Measurements from ENCODE around the gene QSOX1. TPM values are rescaled to one million over a fixed set of nuclear protein-coding genes. Genes with fewer than 3 reads are reported as not detected.
"Not testable (repeated sequence)": the region's sequence is repeated elsewhere in the genome, so short reads cannot be mapped to it uniquely, and the experiment has no call there.

The QSOX1 gene
- total and polyA plus RNA-seq, 2 donors (not counting 3 experiments of a cell fraction or from before 2014, with no cell fraction given), result 256 to 415 TPM

DNA sequence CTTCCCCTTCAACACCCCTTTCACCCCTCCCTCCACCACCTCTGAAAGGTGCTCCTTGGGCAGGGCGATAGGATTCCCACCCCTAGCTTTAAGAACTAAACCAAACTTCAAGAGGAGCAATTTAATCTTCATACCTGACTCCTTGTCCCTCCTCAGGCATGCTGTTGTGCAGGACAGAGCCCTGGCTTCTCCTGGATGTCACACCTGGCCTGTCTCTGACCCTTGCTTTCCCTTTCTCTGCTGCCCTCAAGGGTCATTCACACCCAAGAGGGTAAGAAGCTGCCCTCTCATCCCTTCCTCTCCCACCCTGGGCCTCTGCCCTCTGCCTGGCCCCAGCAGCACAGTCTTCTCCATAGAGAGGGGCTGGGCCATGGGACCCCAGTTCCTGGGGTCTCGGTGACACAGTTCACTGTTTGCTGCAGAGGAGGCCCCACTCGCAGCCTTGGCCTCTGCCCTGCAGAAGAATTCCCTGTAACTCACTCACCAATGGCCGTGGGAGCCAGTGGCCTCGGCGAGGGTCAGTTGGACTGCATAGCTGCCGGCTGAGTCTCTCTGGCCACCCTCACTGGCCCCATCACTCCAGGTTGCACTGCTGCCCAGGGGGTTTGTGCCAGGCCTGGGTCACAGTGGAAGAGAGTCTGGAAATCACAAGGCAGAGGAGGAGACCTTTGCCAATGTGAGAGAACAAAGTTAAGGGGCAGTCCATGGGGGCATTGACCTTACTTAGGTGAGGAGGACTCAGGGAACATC, 47.0 kb downstream of the QSOX1 start:
- no peak for FAIRE-seq
- Histone ChIP-seq H4K20me1 (replicated peaks; ENCODE audit: control insufficient read depth, extremely low read depth, insufficient read depth, low read length) (no peaks in the 10 kb centered on the region), H3K9me3 (replicated peaks; ENCODE audit: control insufficient read depth, insufficient read depth, low read length) (no peaks in the 10 kb centered on the region), H3K36me3 (ENCODE audit: control insufficient read depth in 2 of 2, extremely low read depth in 1 of 2, insufficient read depth in 2 of 2, low read length in 2 of 2) (peaks cover 0 to 8% of the 10 kb centered on the region in 2 experiments), H3K4me2 (ENCODE audit: insufficient read depth, low read length) (no peak overlapping the region), H3K9me1 (replicated peaks; ENCODE audit: control insufficient read depth, extremely low read depth, insufficient read depth, low read length) (no peaks in the 10 kb centered on the region), H3K79me2 (ENCODE audit: control insufficient read depth, insufficient read depth, low read length) (no peaks in the 10 kb centered on the region), H3K27ac (ENCODE audit: insufficient read depth, low read depth, low read length) (no peak overlapping the region), H3K9ac (replicated peaks; ENCODE audit: extremely low read depth, insufficient read depth, low read length) (no peak overlapping the region), H3K27me3 (ENCODE audit: control insufficient read depth in 2 of 2, insufficient read depth in 2 of 2, low read length in 2 of 2) (no peaks in the 10 kb centered on the region), H2AFZ (ENCODE audit: low read depth, low read length) (no peak overlapping the region), H3K4me1 (ENCODE audit: control insufficient read depth, extremely low read depth, insufficient read depth, low read length) (no peaks in the 10 kb centered on the region), H3K4me3 (replicated peaks in 1 of 3; ENCODE audit: insufficient read depth in 1 of 3, low read depth in 1 of 3, low read length in 3 of 3) (no peak overlapping the region)
- no TSS peak for BruUV-seq (replicated peaks)
- intact Hi-C loops (cut with micrococcal nuclease) (no loop called here), dilution Hi-C loops (cut with MboI; ENCODE audit: extremely low pct_ligation_motif_present, low sequenced_read_pairs) (no loop called here)
- TF ChIP-seq JUN (IDR thresholded peaks at IDR 0.05; ENCODE audit: borderline replicate concordance, insufficient read depth, insufficient read length, low read depth), result no peak
- TF ChIP-seq POLR2AphosphoS5 (IDR thresholded peaks at IDR 0.05; ENCODE audit: insufficient read depth, low read depth, low read length), result peak; percentile 13
- TF ChIP-seq FOS (IDR thresholded peaks at IDR 0.05; ENCODE audit: borderline replicate concordance, insufficient read depth, low read length), result no peak
- DNase-seq (ENCODE audit: low read depth, low spot score), result no peak
- ChIA-PET CTCF (interaction anchor here (1.0 to 3.5 kb wide), 5 partner anchors 9 to 662 kb away, joined by 3 to 20 read pairs (median 3); no protein-coding TSS in a partner anchor), POLR2A (interaction anchor here (0.6 kb wide), 1 partner anchor 320 kb away, joined by 3 read pairs; the partner anchor contains the start of gene TOR1AIP1)

DNA sequence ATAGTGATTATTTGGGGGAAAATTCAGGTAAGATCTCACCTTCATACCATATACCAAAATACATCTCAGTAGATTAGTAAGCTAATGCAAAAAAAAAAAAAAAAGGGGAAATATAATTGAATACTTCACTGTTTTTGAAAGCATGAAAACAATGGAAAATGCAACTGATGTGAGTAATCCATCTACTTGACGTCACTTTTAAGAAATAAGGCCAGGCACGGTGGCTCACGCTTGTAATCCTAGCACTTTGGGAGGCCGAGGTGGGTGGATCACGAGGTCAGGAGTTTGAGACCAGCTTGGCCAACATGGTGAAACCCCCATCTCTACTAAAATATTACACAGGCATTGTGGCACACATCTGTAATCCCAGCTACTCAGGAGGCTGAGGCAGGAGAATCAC, 47.9 kb downstream of the QSOX1 start:
- H3K9me3 ChIP-seq (replicated peaks; ENCODE audit: control insufficient read depth, insufficient read depth, low read length); dilution Hi-C loops (cut with MboI; ENCODE audit: extremely low pct_ligation_motif_present, low sequenced_read_pairs); H3K27me3 ChIP-seq (ENCODE audit: control insufficient read depth in 2 of 2, insufficient read depth in 2 of 2, low read length in 2 of 2); H3K4me2 ChIP-seq (ENCODE audit: insufficient read depth, low read length); H3K4me1 ChIP-seq (ENCODE audit: control insufficient read depth, extremely low read depth, insufficient read depth, low read length); H3K27ac ChIP-seq (ENCODE audit: insufficient read depth, low read depth, low read length); H2AFZ ChIP-seq (ENCODE audit: low read depth, low read length); H3K4me3 ChIP-seq (replicated peaks in 1 of 3; ENCODE audit: insufficient read depth in 1 of 3, low read depth in 1 of 3, low read length in 3 of 3); intact Hi-C loops (cut with micrococcal nuclease); H3K79me2 ChIP-seq (ENCODE audit: control insufficient read depth, insufficient read depth, low read length); H3K9me1 ChIP-seq (replicated peaks; ENCODE audit: control insufficient read depth, extremely low read depth, insufficient read depth, low read length); H4K20me1 ChIP-seq (replicated peaks; ENCODE audit: control insufficient read depth, extremely low read depth, insufficient read depth, low read length); DNase-seq (ENCODE audit: low read depth, low spot score); H3K9ac ChIP-seq (replicated peaks; ENCODE audit: extremely low read depth, insufficient read depth, low read length); FAIRE-seq; BruUV-seq (replicated peaks); H3K36me3 ChIP-seq (ENCODE audit: control insufficient read depth in 2 of 2, extremely low read depth in 1 of 2, insufficient read depth in 2 of 2, low read length in 2 of 2): not testable (repeated sequence)
- ChIA-PET POLR2A (interaction anchor here (0.6 kb wide), 1 partner anchor 321 kb away, joined by 3 read pairs; the partner anchor contains the start of gene TOR1AIP1), CTCF (interaction anchor here (0.9 to 3.5 kb wide), 5 partner anchors 10 to 661 kb away, joined by 3 to 20 read pairs (median 3); no protein-coding TSS in a partner anchor)

All from endothelial cell of umbilical vein (primary cell).